Caco-2 (cell line): ENCODE measurements around the gene LAMTOR4. TPM values are rescaled to one million over a fixed set of nuclear protein-coding genes. Genes with fewer than 3 reads are reported as not detected.

Experiments
- BruUV-seq: library from RNA; stranded (reverse); fragments of 400-500 nt; replicated peaks from 2 replicates; lab custom pipeline; 2021; lab: Mats Ljungman, UMichigan
- CTCF ChIA-PET: fragments of 300-600 bp; sonication (Branson Sonifier 250); formaldehyde crosslinking; loops from one replicate; lab custom pipeline; 2022; ENCODE audit warnings: antibody characterized with exemption; lab: Charles Lee
- POLR2A ChIA-PET: fragments of 300-600 bp; sonication (Branson Sonifier 250); formaldehyde crosslinking; loops from one replicate; lab custom pipeline; 2022; ENCODE audit warnings: antibody characterized with exemption; lab: Charles Lee
- DNase-seq, 2 experiments: peaks; one replicate each; pipeline versions ENCODE4 v3.0.0 to v3.0.0-alpha.2; 2020 to 2022
- H3K27me3 ChIP-seq: replicated peaks from 2 replicates; pipeline ENCODE4 v1.6.0; 2011; ENCODE audit warnings: low read length; ENCODE audit not compliant: control insufficient read depth, insufficient read depth
- H3K36me3 ChIP-seq: 2 replicates; pipeline ENCODE4 v1.5.1; 2011; ENCODE audit warnings: low read length; ENCODE audit not compliant: control insufficient read depth, insufficient read depth
- H3K4me1 ChIP-seq: fragments of 250-450 bp; sonication (Bioruptor Pico); 2 replicates; pipeline ENCODE4 v1.5.1; 2020; ENCODE audit warnings: mild to moderate bottlenecking
- H3K4me3 ChIP-seq: 2 replicates; pipeline ENCODE4 v1.5.1; 2011; ENCODE audit warnings: low read depth, mild to moderate bottlenecking, control low read depth, low read length
- H3K9me3 ChIP-seq: fragments of 250-450 bp; sonication (Bioruptor Pico); 2 replicates; pipeline ENCODE4 v1.5.1; 2020; ENCODE audit warnings: mild to moderate bottlenecking, moderate library complexity
- H3K27ac Mint-ChIP-seq: one replicate; pipeline ENCODE4 v1.8.0; 2022; ENCODE audit warnings: mixed read lengths; ENCODE audit not compliant: unreplicated experiment
- H3K27me3 Mint-ChIP-seq: one replicate; pipeline ENCODE4 v1.8.0; 2022; ENCODE audit warnings: mixed read lengths; ENCODE audit not compliant: insufficient read depth, unreplicated experiment
- H3K36me3 Mint-ChIP-seq: one replicate; pipeline ENCODE4 v1.8.0; 2022; ENCODE audit warnings: mild to moderate bottlenecking, mixed read lengths; ENCODE audit not compliant: insufficient read depth, unreplicated experiment
- H3K4me1 Mint-ChIP-seq: one replicate; pipeline ENCODE4 v1.8.0; 2022; ENCODE audit warnings: low read depth, mixed read lengths; ENCODE audit not compliant: unreplicated experiment
- H3K4me3 Mint-ChIP-seq: one replicate; pipeline ENCODE4 v1.8.0; 2022; ENCODE audit warnings: mild to moderate bottlenecking, moderate library complexity, mixed read lengths; ENCODE audit not compliant: unreplicated experiment
- H3K9me3 Mint-ChIP-seq: one replicate; pipeline ENCODE4 v1.8.0; 2022; ENCODE audit warnings: mixed read lengths; ENCODE audit not compliant: unreplicated experiment
- CTCF ChIP-seq, 2 experiments: fragments of 200-600 bp in 1 of 2; IDR thresholded peaks; 1 replicate in 1 of 2; 2 replicates in 1 of 2; pipeline versions ENCODE4 v1.5.1 to v1.8.0; 2011 to 2022; ENCODE audit warnings: antibody characterized with exemption in 1 of 2, control low read depth in 1 of 2, inconsistent platforms in 1 of 2, low read depth in 1 of 2, low read length in 1 of 2, mild to moderate bottlenecking in 1 of 2, moderate library complexity in 1 of 2; ENCODE audit not compliant: insufficient read depth in 1 of 2, severe bottlenecking in 1 of 2, unreplicated experiment in 1 of 2
- intact Hi-C: fragments of 100-400 bp; cut with micrococcal nuclease; formaldehyde crosslinking; loops from one replicate; pipeline ENCODE4 v1.10.0; 2022; ENCODE audit not compliant: unreplicated experiment
- total RNA-seq: library from RNA; stranded (reverse); gene quantifications from 2 replicates; pipeline ENCODE4 v1.2.3, GENCODE V29; 2022

The LAMTOR4 gene
- total RNA-seq, 1 experiment from 2014 or later = 107 TPM

GRCh38 chr7:100156331-100157068 is 7.8 kb downstream of the LAMTOR4 start:
- intact Hi-C loops = no loop called here
- Histone ChIP-seq H3K4me3 (no peak overlapping the region), H3K4me1 (peaks cover 18% of the 10 kb centered on the region), H3K9me3 (no peaks in the 10 kb centered on the region), H3K36me3 (no peaks in the 10 kb centered on the region; the same call in 1 of the 2 replicates), H3K27me3 (no peaks in the 10 kb centered on the region)
- ChIA-PET POLR2A (interaction anchor here (0.8 kb wide), 1 partner anchor 115 kb away, joined by 3 read pairs; no protein-coding TSS in a partner anchor), CTCF (no interaction called here)
- Mint-ChIP-seq H3K27me3 (no peaks in the 10 kb centered on the region), H3K36me3 (peaks cover 79% of the 10 kb centered on the region), H3K4me3 (peak overlapping the region; percentile 79), H3K9me3 (no peaks in the 10 kb centered on the region), H3K4me1 (peaks cover 15% of the 10 kb centered on the region), H3K27ac (peak overlapping the region; percentile 90)
- BruUV-seq = no TSS peak
- DNase-seq = no peak
- TF ChIP-seq CTCF (IDR thresholded peaks at IDR 0.05; ENCODE audit: insufficient read depth in 1 of 2, low read depth in 1 of 2, low read length in 1 of 2, severe bottlenecking in 1 of 2, unreplicated experiment in 1 of 2) = no peak

- Mint-ChIP-seq H3K36me3 (peaks cover 74% of the 10 kb centered on the region), H3K27ac (peak overlapping the region; percentile 90), H3K4me3 (peak overlapping the region; percentile 79), H3K4me1 (peaks cover 15% of the 10 kb centered on the region), H3K27me3 (no peaks in the 10 kb centered on the region), H3K9me3 (no peaks in the 10 kb centered on the region)
- DNase-seq = no peak
- peaks cover 18% of the 10 kb centered on the region for H3K4me1 ChIP-seq
- TF ChIP-seq CTCF (IDR thresholded peaks at IDR 0.05; ENCODE audit: insufficient read depth in 1 of 2, low read depth in 1 of 2, low read length in 1 of 2, severe bottlenecking in 1 of 2, unreplicated experiment in 1 of 2) = no peak
- H3K9me3 ChIP-seq = no peaks in the 10 kb centered on the region
- H3K36me3 ChIP-seq = no peaks in the 10 kb centered on the region; the same call in 1 of the 2 replicates
- H3K27me3 ChIP-seq = no peaks in the 10 kb centered on the region
- no TSS peak for BruUV-seq
- H3K4me3 ChIP-seq = no peak overlapping the region
- ChIA-PET POLR2A (interaction anchor here (0.8 to 1.4 kb wide), 3 partner anchors 8 to 115 kb away, joined by 3 to 7 read pairs (median 5); partner anchors contain the start of genes GAL3ST4 and LAMTOR4), CTCF (interaction anchor here (0.6 kb wide), 1 partner anchor 10 kb away, joined by 3 read pairs; no protein-coding TSS in a partner anchor)
- intact Hi-C loops = no loop called here
Measured at GRCh38 chr7:100157069-100157333, 8.3 kb downstream of the LAMTOR4 start.

GRCh38 chr7:100157334-100158228 is 8.9 kb downstream of the LAMTOR4 start:
- Mint-ChIP-seq H3K4me1 (peaks cover 17% of the 10 kb centered on the region), H3K27me3 (no peaks in the 10 kb centered on the region), H3K36me3 (peaks cover 69% of the 10 kb centered on the region), H3K4me3 (peak overlapping the region; percentile 79), H3K27ac (peak overlapping the region; percentile 90), H3K9me3 (no peaks in the 10 kb centered on the region)
- TF ChIP-seq CTCF (IDR thresholded peaks at IDR 0.05; ENCODE audit: insufficient read depth in 1 of 2, low read depth in 1 of 2, low read length in 1 of 2, severe bottlenecking in 1 of 2, unreplicated experiment in 1 of 2) = no peak
- DNase-seq = peak; percentile 75 to 82
- Histone ChIP-seq H3K4me1 (peaks cover 18% of the 10 kb centered on the region), H3K4me3 (peak overlapping the region; percentile 87), H3K9me3 (no peaks in the 10 kb centered on the region), H3K27me3 (no peaks in the 10 kb centered on the region), H3K36me3 (no peaks in the 10 kb centered on the region; the same call in 1 of the 2 replicates)
- intact Hi-C loops = loop anchor here (1.0 kb wide), 1 partner anchor 9 kb away; the partner anchor contains the start of gene LAMTOR4
- BruUV-seq = TSS peak; percentile 39
- ChIA-PET CTCF (interaction anchor here (0.6 kb wide), 1 partner anchor 10 kb away, joined by 3 read pairs; no protein-coding TSS in a partner anchor), POLR2A (interaction anchor here (0.9 to 1.4 kb wide), 3 partner anchors 9 to 20 kb away, joined by 4 to 7 read pairs (median 5); partner anchors contain the start of genes GAL3ST4, GPC2, LAMTOR4 and STAG3)
